ENCODE data around the gene SPARC.
"Not testable (repeated sequence)": the region's sequence is repeated elsewhere in the genome, so short reads cannot be mapped to it uniquely, and the experiment has no call there.

The SPARC gene

DNA sequence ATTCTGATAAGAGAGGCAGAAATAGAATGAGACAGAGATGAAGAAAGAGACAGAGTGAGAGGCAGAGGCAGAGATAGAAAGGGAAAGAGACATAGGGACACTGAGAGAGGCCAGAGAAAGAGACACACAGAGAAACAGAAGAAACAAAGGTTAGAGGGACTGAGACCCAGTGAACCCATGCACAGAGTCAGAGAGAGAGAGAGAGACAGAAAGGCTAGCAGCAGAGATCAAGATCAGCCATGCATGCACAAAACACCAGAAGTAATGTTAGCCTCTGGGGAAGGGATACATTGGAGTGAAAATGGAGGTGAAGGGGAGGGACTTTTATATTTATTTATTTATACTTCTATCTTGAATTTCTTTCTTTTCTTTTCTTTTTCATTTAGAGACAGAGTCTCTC, 14.1 kb upstream of the SPARC start:
- Histone ChIP-seq H3K4me2 (no peak overlapping the region), H3K27me3 (ENCODE audit: insufficient read depth, low read depth) (no peaks in the 10 kb centered on the region), H3K9ac (no peak overlapping the region), H3K27ac (no peak overlapping the region), H3K36me3 (ENCODE audit: insufficient read depth) (no peaks in the 10 kb centered on the region), H3K4me1 (ENCODE audit: low read depth, poor library complexity, severe bottlenecking) (peaks cover 14% of the 10 kb centered on the region), H3K79me2 (ENCODE audit: insufficient read depth, low read depth) (no peaks in the 10 kb centered on the region), H3K4me3 (IDR thresholded peaks at IDR 0.05; ENCODE audit: insufficient read depth, low read depth, low read length) (no peak overlapping the region), H4K20me1 (ENCODE audit: insufficient read depth) (no peaks in the 10 kb centered on the region), H2AFZ (ENCODE audit: low read depth) (no peak overlapping the region)
- TF ChIP-seq, protein P1, sequence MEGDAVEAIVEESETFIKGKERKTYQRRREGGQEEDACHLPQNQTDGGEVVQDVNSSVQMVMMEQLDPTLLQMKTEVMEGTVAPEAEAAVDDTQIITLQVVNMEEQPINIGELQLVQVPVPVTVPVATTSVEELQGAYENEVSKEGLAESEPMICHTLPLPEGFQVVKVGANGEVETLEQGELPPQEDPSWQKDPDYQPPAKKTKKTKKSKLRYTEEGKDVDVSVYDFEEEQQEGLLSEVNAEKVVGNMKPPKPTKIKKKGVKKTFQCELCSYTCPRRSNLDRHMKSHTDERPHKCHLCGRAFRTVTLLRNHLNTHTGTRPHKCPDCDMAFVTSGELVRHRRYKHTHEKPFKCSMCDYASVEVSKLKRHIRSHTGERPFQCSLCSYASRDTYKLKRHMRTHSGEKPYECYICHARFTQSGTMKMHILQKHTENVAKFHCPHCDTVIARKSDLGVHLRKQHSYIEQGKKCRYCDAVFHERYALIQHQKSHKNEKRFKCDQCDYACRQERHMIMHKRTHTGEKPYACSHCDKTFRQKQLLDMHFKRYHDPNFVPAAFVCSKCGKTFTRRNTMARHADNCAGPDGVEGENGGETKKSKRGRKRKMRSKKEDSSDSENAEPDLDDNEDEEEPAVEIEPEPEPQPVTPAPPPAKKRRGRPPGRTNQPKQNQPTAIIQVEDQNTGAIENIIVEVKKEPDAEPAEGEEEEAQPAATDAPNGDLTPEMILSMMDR (conservative IDR thresholded peaks at IDR 0.05; ENCODE audit: low read depth, low read length): no peak

GRCh38 chr5:151700296-151700695, 13.6 kb upstream of the SPARC start:
- no peaks in the 10 kb centered on the region for H4K20me1 ChIP-seq (ENCODE audit: insufficient read depth)
- no peaks in the 10 kb centered on the region for H3K79me2 ChIP-seq (ENCODE audit: insufficient read depth, low read depth)

GRCh38 chr5:151699071-151699901, 12.6 kb upstream of the SPARC start:
- no peaks in the 10 kb centered on the region for H4K20me1 ChIP-seq (ENCODE audit: insufficient read depth)
- TF ChIP-seq, protein P1 (conservative IDR thresholded peaks at IDR 0.05; ENCODE audit: low read depth, low read length): no peak
- no peaks in the 10 kb centered on the region for H3K27me3 ChIP-seq (ENCODE audit: insufficient read depth, low read depth)
- H3K27ac ChIP-seq: no peak overlapping the region
- peaks cover 14% of the 10 kb centered on the region for H3K4me1 ChIP-seq (ENCODE audit: low read depth, poor library complexity, severe bottlenecking)
- no peaks in the 10 kb centered on the region for H3K79me2 ChIP-seq (ENCODE audit: insufficient read depth, low read depth)
- no peak overlapping the region for H2AFZ ChIP-seq (ENCODE audit: low read depth)
- no peak overlapping the region for H3K4me2 ChIP-seq
- no peak overlapping the region for H3K9ac ChIP-seq
- no peak overlapping the region for H3K4me3 ChIP-seq (IDR thresholded peaks at IDR 0.05; ENCODE audit: insufficient read depth, low read depth, low read length)
- no peaks in the 10 kb centered on the region for H3K36me3 ChIP-seq (ENCODE audit: insufficient read depth)

More at GRCh38 chr5:151700296-151700695, 13.6 kb upstream of the SPARC start:
- H3K27ac ChIP-seq: no peak overlapping the region
- no peak overlapping the region for H3K4me2 ChIP-seq
- TF ChIP-seq, protein P1 (conservative IDR thresholded peaks at IDR 0.05; ENCODE audit: low read depth, low read length): no peak
- H3K9ac ChIP-seq: no peak overlapping the region
- no peaks in the 10 kb centered on the region for H3K36me3 ChIP-seq (ENCODE audit: insufficient read depth)
- no peak overlapping the region for H3K4me3 ChIP-seq (IDR thresholded peaks at IDR 0.05; ENCODE audit: insufficient read depth, low read depth, low read length)
- no peak overlapping the region for H2AFZ ChIP-seq (ENCODE audit: low read depth)
- H3K4me1 ChIP-seq (ENCODE audit: low read depth, poor library complexity, severe bottlenecking): peaks cover 14% of the 10 kb centered on the region
- no peaks in the 10 kb centered on the region for H3K27me3 ChIP-seq (ENCODE audit: insufficient read depth, low read depth)

DNA sequence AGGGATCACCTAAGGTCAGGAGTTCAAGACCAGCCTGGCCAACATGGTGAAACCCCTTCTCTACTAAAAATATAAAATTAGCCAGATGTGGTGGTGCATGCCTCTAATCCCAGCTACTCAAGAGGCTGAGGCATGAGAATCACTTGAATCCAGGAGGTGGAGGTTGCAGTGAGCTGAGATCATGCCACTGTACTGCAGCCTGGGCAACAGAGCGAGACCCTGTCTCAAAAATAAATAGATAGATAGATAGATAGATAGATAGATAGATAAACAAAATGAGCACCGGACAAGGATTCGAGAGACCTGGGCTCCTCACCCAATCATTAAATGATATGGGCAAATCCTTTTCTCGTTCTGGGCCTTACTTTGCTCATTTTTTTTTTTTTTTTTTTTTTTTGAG, 11.4 kb upstream of the SPARC start:
- H3K27ac ChIP-seq; H3K9ac ChIP-seq; H3K4me2 ChIP-seq; H4K20me1 ChIP-seq (ENCODE audit: insufficient read depth); H3K4me3 ChIP-seq (IDR thresholded peaks at IDR 0.05; ENCODE audit: insufficient read depth, low read depth, low read length); H3K27me3 ChIP-seq (ENCODE audit: insufficient read depth, low read depth); H3K4me1 ChIP-seq (ENCODE audit: low read depth, poor library complexity, severe bottlenecking); H3K36me3 ChIP-seq (ENCODE audit: insufficient read depth); H2AFZ ChIP-seq (ENCODE audit: low read depth); H3K79me2 ChIP-seq (ENCODE audit: insufficient read depth, low read depth): not testable (repeated sequence)

GRCh38 chr5:151697452-151697851, 10.7 kb upstream of the SPARC start:
- Histone ChIP-seq H3K27me3 (ENCODE audit: insufficient read depth, low read depth) (no peaks in the 10 kb centered on the region), H3K36me3 (ENCODE audit: insufficient read depth) (no peaks in the 10 kb centered on the region), H3K79me2 (ENCODE audit: insufficient read depth, low read depth) (no peaks in the 10 kb centered on the region), H3K4me2 (no peak overlapping the region), H4K20me1 (ENCODE audit: insufficient read depth) (no peaks in the 10 kb centered on the region), H3K4me1 (ENCODE audit: low read depth, poor library complexity, severe bottlenecking) (no peaks in the 10 kb centered on the region), H3K4me3 (IDR thresholded peaks at IDR 0.05; ENCODE audit: insufficient read depth, low read depth, low read length) (no peak overlapping the region), H3K9ac (no peak overlapping the region), H2AFZ (ENCODE audit: low read depth) (no peak overlapping the region), H3K27ac (no peak overlapping the region)
- TF ChIP-seq, protein P1 (conservative IDR thresholded peaks at IDR 0.05; ENCODE audit: low read depth, low read length): no peak

All from KMS-11 (cell line).